A673 (cell line): ENCODE results near the gene TMEM100.

Experiments
- EZH2 ChIP-seq: fragments of 200-600 bp; sonication (generic); IDR thresholded peaks from 2 replicates; pipeline ENCODE4 v1.6.1; 2017; ENCODE audit warnings: borderline replicate concordance, low read depth, mild to moderate bottlenecking, mixed read lengths, antibody characterized with exemption, low read length; ENCODE audit not compliant: poor library complexity, severe bottlenecking
- TF ChIP-seq, protein P1 (sequence below): fragments of 300-800, 200-600 bp; sonication (generic); conservative IDR thresholded peaks from 2 replicates; pipeline ENCODE4 v1.5.1; 2017; ENCODE audit warnings: low read depth, mild to moderate bottlenecking, antibody characterized with exemption, low read length, moderate library complexity, mixed read lengths

DNA sequence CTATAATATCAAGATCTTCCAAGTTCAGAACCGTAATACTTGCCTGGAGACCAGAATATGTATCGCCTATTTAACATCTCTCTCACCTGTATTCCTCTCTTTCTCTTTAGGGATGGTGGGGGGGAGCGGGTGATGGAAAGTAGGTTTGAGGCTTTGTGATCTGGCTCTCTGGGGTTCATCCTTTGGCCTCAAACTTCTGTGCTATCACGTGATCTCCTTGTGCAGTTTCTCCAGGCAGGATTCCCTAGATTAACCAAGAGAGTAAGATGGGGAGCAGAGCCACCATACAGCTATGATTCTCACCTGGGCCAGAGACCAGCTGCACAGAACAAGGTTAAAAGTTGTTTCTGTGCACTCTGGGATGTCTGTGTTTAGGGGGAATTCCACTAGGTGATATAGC is 5.2 kb downstream of the TMEM100 start:
- TF ChIP-seq, protein P1, sequence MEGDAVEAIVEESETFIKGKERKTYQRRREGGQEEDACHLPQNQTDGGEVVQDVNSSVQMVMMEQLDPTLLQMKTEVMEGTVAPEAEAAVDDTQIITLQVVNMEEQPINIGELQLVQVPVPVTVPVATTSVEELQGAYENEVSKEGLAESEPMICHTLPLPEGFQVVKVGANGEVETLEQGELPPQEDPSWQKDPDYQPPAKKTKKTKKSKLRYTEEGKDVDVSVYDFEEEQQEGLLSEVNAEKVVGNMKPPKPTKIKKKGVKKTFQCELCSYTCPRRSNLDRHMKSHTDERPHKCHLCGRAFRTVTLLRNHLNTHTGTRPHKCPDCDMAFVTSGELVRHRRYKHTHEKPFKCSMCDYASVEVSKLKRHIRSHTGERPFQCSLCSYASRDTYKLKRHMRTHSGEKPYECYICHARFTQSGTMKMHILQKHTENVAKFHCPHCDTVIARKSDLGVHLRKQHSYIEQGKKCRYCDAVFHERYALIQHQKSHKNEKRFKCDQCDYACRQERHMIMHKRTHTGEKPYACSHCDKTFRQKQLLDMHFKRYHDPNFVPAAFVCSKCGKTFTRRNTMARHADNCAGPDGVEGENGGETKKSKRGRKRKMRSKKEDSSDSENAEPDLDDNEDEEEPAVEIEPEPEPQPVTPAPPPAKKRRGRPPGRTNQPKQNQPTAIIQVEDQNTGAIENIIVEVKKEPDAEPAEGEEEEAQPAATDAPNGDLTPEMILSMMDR, result no peak
- no peak for TF ChIP-seq EZH2
